ENCODE measurements around the gene SNAP29. TPM values are rescaled to one million over a fixed set of nuclear protein-coding genes. Genes with fewer than 3 reads are reported as not detected.
"Not testable (repeated sequence)": the region's sequence is repeated elsewhere in the genome, so short reads cannot be mapped to it uniquely, and the experiment has no call there.

The SNAP29 gene
- total and polyA plus RNA-seq, 4 donors, result 11.5 to 33.3 (median 25.4) TPM

GRCh38 chr22:20833225-20833665 lies 25.6 kb upstream of the SNAP29 start:
- WGBS (ENCODE audit: insufficient coverage), result 97% methylated on average over 6 of the region's 6 CpGs
- Histone ChIP-seq H3K4me1 (ENCODE audit: control insufficient read depth, insufficient read depth, low read length) (no peaks in the 10 kb centered on the region), H3K27ac (ENCODE audit: low read depth, low read length) (no peak overlapping the region), H3K27me3 (ENCODE audit: control insufficient read depth, insufficient read depth, low read length) (no peaks in the 10 kb centered on the region), H3K36me3 (ENCODE audit: control insufficient read depth, insufficient read depth, low read length) (peaks cover 34% of the 10 kb centered on the region), H3K4me3 (ENCODE audit: low read depth, low read length) (no peak overlapping the region), H3K9me3 (ENCODE audit: control insufficient read depth, insufficient read depth, low read length) (no peaks in the 10 kb centered on the region)
- DNase-seq (ENCODE audit: low read depth in 4 of 6, low spot score in 6 of 6), result no peak

DNA sequence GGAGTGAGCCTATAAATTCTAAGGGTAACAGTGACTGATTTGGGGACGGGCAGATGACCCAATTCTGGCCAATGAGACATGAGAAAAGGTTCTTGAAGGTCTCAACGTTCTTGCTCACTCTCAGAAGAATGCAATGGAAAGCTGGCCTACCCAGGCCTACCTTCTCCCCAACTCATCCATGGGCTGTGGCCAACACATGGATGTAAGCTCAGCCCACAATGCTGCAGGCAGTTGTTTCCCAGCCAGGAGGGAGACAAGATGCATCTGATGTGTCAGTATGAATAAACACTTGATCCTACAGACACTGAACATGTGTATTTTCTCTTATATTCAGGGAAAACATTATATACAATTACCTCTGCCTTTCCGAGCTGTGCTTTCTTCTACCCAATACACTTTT lies 24.6 kb upstream of the SNAP29 start:
- WGBS (ENCODE audit: insufficient coverage), result 95% methylated on average over 2 of the region's 3 CpGs
- Histone ChIP-seq H3K9me3 (ENCODE audit: control insufficient read depth, insufficient read depth, low read length) (no peaks in the 10 kb centered on the region), H3K4me3 (ENCODE audit: low read depth, low read length) (no peak overlapping the region), H3K36me3 (ENCODE audit: control insufficient read depth, insufficient read depth, low read length) (peaks cover 29% of the 10 kb centered on the region), H3K27me3 (ENCODE audit: control insufficient read depth, insufficient read depth, low read length) (no peaks in the 10 kb centered on the region), H3K4me1 (ENCODE audit: control insufficient read depth, insufficient read depth, low read length) (no peaks in the 10 kb centered on the region), H3K27ac (ENCODE audit: low read depth, low read length) (no peak overlapping the region)
- DNase-seq (ENCODE audit: low read depth in 4 of 6, low spot score in 6 of 6), result no peak

GRCh38 chr22:20834725-20835124 lies 24.1 kb upstream of the SNAP29 start:
- H3K27ac ChIP-seq (ENCODE audit: low read depth, low read length), result no peak overlapping the region
- peaks cover 29% of the 10 kb centered on the region for H3K36me3 ChIP-seq (ENCODE audit: control insufficient read depth, insufficient read depth, low read length)
- no peak for DNase-seq (ENCODE audit: low read depth in 4 of 6, low spot score in 6 of 6)
- H3K4me3 ChIP-seq (ENCODE audit: low read depth, low read length), result no peak overlapping the region
- no peaks in the 10 kb centered on the region for H3K27me3 ChIP-seq (ENCODE audit: control insufficient read depth, insufficient read depth, low read length)
- no peaks in the 10 kb centered on the region for H3K9me3 ChIP-seq (ENCODE audit: control insufficient read depth, insufficient read depth, low read length)
- WGBS (ENCODE audit: insufficient coverage), result 100% methylated on average over 2 of the region's 3 CpGs
- H3K4me1 ChIP-seq (ENCODE audit: control insufficient read depth, insufficient read depth, low read length), result no peaks in the 10 kb centered on the region

DNA sequence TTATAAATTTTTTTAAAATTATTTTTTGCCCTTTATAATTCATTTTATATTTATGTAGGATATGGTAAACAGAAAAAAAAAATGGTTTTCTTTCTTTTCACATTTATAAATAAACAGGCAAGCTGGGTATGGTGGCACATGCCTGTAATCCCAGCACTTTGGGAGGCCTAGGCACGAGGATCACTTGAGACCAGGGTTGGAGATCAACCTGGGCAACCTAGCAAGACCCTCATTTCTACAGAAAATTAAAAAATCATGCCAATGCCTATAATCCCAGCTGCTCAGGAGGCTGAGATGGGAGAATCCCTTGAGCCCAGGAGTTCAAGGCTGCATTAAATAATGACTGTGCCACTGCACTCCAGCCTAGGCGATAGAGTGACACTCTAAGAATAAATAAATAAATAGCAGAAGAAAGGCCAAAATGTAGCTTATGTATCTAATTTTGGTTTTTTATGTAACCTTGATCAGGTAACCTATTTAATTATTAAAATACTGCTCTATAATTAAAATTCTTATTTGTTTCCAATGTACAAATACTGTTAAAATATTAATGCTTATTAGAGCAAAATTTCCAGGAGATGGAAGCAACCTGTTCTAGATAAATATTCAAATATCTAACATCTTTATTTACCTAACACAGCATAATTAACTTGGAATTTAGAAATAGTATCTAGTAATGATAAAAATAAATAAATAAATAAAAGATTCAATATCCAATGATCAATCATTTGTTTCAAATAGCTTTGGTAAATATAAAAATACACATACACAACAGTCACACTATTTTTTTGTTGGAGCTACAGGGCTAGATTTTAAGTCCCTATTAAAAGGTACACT lies 21.6 kb upstream of the SNAP29 start:
- Histone ChIP-seq H3K4me3 (ENCODE audit: low read depth, low read length) (no peak overlapping the region), H3K27me3 (ENCODE audit: control insufficient read depth, insufficient read depth, low read length) (no peaks in the 10 kb centered on the region), H3K27ac (ENCODE audit: low read depth, low read length) (no peak overlapping the region), H3K4me1 (ENCODE audit: control insufficient read depth, insufficient read depth, low read length) (no peaks in the 10 kb centered on the region), H3K36me3 (ENCODE audit: control insufficient read depth, insufficient read depth, low read length) (peaks cover 15% of the 10 kb centered on the region), H3K9me3 (ENCODE audit: control insufficient read depth, insufficient read depth, low read length) (no peaks in the 10 kb centered on the region)
- no peak for DNase-seq (ENCODE audit: low read depth in 4 of 6, low spot score in 6 of 6)
- no CpG with 5 or more reads among the region's 2 CpGs for WGBS (ENCODE audit: insufficient coverage)

DNA sequence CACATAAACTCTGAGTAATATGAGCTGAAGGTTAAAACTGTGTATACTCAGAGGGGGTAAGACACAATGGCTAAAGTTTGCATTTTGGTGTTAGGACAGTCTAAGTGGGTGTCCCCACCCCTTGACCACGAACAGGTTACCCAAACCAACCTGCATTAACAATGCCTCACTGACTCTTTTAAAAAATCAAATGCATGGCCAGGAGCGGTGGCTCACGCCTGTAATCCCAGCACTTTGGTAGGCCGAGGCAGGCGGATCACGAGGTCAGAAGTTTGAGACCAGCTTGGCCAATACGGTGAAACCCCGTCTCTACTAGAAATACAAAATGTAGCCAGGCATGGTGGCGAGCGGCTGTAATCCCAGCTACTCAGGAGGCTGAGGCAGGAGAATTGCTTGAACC lies 19.5 kb upstream of the SNAP29 start:
- not testable (repeated sequence) for H3K36me3 ChIP-seq (ENCODE audit: control insufficient read depth, insufficient read depth, low read length); H3K27me3 ChIP-seq (ENCODE audit: control insufficient read depth, insufficient read depth, low read length); H3K4me3 ChIP-seq (ENCODE audit: low read depth, low read length); H3K27ac ChIP-seq (ENCODE audit: low read depth, low read length); H3K4me1 ChIP-seq (ENCODE audit: control insufficient read depth, insufficient read depth, low read length); DNase-seq (ENCODE audit: low read depth in 4 of 6, low spot score in 6 of 6); H3K9me3 ChIP-seq (ENCODE audit: control insufficient read depth, insufficient read depth, low read length)
- WGBS (ENCODE audit: insufficient coverage), result 98% methylated on average over 10 of the region's 10 CpGs

DNA sequence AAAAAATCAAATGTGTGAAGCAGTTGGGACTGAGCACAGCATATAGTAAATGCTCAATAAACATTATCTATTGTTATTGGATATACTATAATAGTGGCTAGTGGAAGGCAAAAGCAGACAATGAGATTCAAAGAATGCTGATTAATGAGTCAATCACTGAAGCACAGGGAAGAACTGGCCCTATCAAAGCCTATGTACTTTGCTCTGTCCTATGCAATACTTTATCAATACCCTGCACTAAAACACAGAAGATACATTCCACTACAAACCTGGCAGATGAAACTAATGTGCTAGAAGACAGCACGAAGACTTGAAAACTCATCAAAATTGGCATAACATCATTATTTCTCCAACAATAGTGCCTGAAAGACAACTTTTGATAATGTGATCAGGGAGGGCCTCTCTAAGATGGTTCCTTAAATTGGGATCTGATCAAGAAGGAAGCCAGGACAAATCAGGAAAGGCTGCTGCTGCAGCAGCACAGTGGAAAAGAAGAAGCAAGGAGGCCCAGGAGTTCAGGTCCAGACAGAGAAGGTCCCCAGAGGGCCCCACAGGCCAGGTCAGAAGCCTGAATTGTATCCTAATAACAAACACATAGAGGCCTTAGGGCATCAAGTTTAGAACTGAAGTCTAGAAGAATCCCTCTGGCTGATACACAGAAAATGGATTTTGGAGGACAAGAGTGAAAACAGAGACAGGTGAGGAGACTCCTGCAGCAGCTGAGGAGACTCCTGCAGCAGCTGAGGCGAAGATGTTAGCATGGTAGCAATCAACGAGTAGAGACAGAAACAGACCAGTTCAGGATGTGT lies 18.8 kb upstream of the SNAP29 start:
- DNase-seq (ENCODE audit: low read depth in 4 of 6, low spot score in 6 of 6), result no peak
- 95% methylated on average over 2 of the region's 3 CpGs for WGBS (ENCODE audit: insufficient coverage)
- Histone ChIP-seq H3K4me1 (ENCODE audit: control insufficient read depth, insufficient read depth, low read length) (no peaks in the 10 kb centered on the region), H3K9me3 (ENCODE audit: control insufficient read depth, insufficient read depth, low read length) (no peaks in the 10 kb centered on the region), H3K36me3 (ENCODE audit: control insufficient read depth, insufficient read depth, low read length) (no peaks in the 10 kb centered on the region), H3K27me3 (ENCODE audit: control insufficient read depth, insufficient read depth, low read length) (no peaks in the 10 kb centered on the region), H3K4me3 (ENCODE audit: low read depth, low read length) (no peak overlapping the region), H3K27ac (ENCODE audit: low read depth, low read length) (no peak overlapping the region)

DNA sequence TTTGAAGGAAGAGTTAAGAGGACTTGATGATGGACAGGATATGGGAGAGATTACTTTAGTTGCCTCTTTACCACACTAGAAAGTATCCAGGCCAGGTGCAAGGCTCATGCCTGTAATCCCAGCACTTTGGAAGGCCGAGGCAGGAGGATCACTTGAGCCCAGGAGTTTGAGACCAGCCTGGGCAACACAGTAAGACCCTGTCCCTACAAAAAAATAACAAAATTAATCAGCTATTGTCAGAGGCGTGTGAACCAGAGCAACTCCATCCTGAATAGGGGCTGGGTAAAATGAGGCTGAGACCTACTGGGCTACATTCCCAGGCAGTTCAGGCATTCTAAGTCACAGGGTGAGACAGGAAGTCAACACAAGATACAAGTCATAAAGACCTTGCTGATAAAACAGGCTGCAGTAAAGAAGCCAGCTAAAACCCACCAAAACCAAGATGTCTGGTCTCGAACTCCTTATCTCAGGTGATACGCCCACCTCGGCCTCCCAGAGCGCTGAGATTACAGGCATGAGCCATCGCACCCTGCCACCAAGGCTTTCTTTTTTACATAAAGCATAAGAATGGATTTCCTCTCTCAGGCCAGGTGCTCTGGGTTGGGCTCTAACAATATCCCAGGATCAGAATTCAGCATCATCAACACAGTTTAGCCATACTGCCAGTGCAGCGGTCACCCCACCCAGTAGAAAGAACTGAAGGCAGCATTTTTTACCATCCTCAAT lies 18.0 kb upstream of the SNAP29 start:
- H3K4me1 ChIP-seq (ENCODE audit: control insufficient read depth, insufficient read depth, low read length), result no peaks in the 10 kb centered on the region
- H3K27ac ChIP-seq (ENCODE audit: low read depth, low read length), result no peak overlapping the region
- H3K27me3 ChIP-seq (ENCODE audit: control insufficient read depth, insufficient read depth, low read length), result no peaks in the 10 kb centered on the region
- WGBS (ENCODE audit: insufficient coverage), result 85% methylated on average over 7 of the region's 8 CpGs
- no peaks in the 10 kb centered on the region for H3K9me3 ChIP-seq (ENCODE audit: control insufficient read depth, insufficient read depth, low read length)
- no peak for DNase-seq (ENCODE audit: low read depth in 4 of 6, low spot score in 6 of 6)
- H3K4me3 ChIP-seq (ENCODE audit: low read depth, low read length), result no peak overlapping the region
- H3K36me3 ChIP-seq (ENCODE audit: control insufficient read depth, insufficient read depth, low read length), result no peaks in the 10 kb centered on the region

DNA sequence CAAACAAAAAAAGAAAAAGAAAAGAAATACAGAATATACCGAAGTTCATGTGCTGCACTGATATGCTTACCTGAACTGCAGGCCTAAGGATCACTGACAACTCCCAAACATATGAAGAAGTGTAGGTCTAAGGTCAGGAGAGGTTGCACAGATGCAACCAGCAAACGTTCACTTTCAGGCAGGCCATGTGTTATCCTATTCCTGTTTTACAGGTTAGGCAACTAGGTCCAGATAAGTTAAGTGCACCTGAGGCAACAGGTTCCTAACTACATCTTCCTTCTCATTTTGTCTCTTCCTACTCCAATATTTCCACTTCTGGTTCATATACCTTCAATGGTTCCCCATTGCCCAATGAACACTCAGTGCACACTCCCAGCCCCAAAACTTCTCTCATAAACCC lies 15.3 kb upstream of the SNAP29 start:
- no peak for DNase-seq (ENCODE audit: low read depth in 4 of 6, low spot score in 6 of 6)

More for the DNA sequence above, 15.3 kb upstream of the SNAP29 start:
- no peaks in the 10 kb centered on the region for H3K4me1 ChIP-seq (ENCODE audit: control insufficient read depth, insufficient read depth, low read length)
- 63% methylated on average over 1 of the region's 2 CpGs for WGBS (ENCODE audit: insufficient coverage)
- no peaks in the 10 kb centered on the region for H3K9me3 ChIP-seq (ENCODE audit: control insufficient read depth, insufficient read depth, low read length)
- no peak overlapping the region for H3K27ac ChIP-seq (ENCODE audit: low read depth, low read length)
- no peaks in the 10 kb centered on the region for H3K36me3 ChIP-seq (ENCODE audit: control insufficient read depth, insufficient read depth, low read length)
- H3K27me3 ChIP-seq (ENCODE audit: control insufficient read depth, insufficient read depth, low read length), result no peaks in the 10 kb centered on the region
- no peak overlapping the region for H3K4me3 ChIP-seq (ENCODE audit: low read depth, low read length)

Measured in spinal cord (tissue), 10 donors.